KG1 (cell line): Measurements from ENCODE around the gene WNK2.

Experiments used
- DNase-seq: peaks from one replicate; lab custom pipeline; 2025; lab: John Stamatoyannopoulos, UW

Gene WNK2

GRCh38 chr9:93161786-93162562 lies 22.0 kb upstream of the WNK2 start:
- no peak for DNase-seq

GRCh38 chr9:93164085-93164484 lies 19.9 kb upstream of the WNK2 start:
- no peak for DNase-seq

- no peak for DNase-seq
Observed at GRCh38 chr9:93166699-93167098, 17.2 kb upstream of the WNK2 start.

GRCh38 chr9:93167185-93167584 lies 16.8 kb upstream of the WNK2 start:
- no peak for DNase-seq

- DNase-seq, result no peak
Observed at GRCh38 chr9:93167838-93168237, 16.1 kb upstream of the WNK2 start.

GRCh38 chr9:93168581-93168980 lies 15.4 kb upstream of the WNK2 start:
- DNase-seq, result no peak

GRCh38 chr9:93169444-93169843 lies 14.5 kb upstream of the WNK2 start:
- no peak for DNase-seq

- no peak for DNase-seq
Observed at GRCh38 chr9:93170571-93170970, 13.4 kb upstream of the WNK2 start.

- DNase-seq, result no peak
Observed at GRCh38 chr9:93171261-93171990, 12.5 kb upstream of the WNK2 start.

- DNase-seq, result no peak
Observed at GRCh38 chr9:93172666-93173364, 11.1 kb upstream of the WNK2 start.

GRCh38 chr9:93173365-93174051 lies 10.4 kb upstream of the WNK2 start:
- no peak for DNase-seq

- no peak for DNase-seq
Observed at GRCh38 chr9:93174976-93175375, 9.0 kb upstream of the WNK2 start.

GRCh38 chr9:93177676-93178075 lies 6.3 kb upstream of the WNK2 start:
- no peak for DNase-seq

- DNase-seq, result no peak
Observed at GRCh38 chr9:93178851-93179786, 4.8 kb upstream of the WNK2 start.

- DNase-seq, result no peak
Observed at GRCh38 chr9:93180938-93181337, 3.0 kb upstream of the WNK2 start.

GRCh38 chr9:93181672-93182435 lies 2.1 kb upstream of the WNK2 start:
- DNase-seq, result no peak

GRCh38 chr9:93182572-93182971 lies 1.4 kb upstream of the WNK2 start:
- no peak for DNase-seq

- DNase-seq, result no peak
Observed at GRCh38 chr9:93183131-93183662, 742 bp upstream of the WNK2 start.

GRCh38 chr9:93184432-93185265 lies 710 bp downstream of the WNK2 start:
- no peak for DNase-seq
